ENCODE results near the gene MICU1. TPM values are rescaled to one million over a fixed set of nuclear protein-coding genes. Genes with fewer than 3 reads are reported as not detected.

The MICU1 gene
- total RNA-seq, 1 experiment from 2014 or later, result 36.0 TPM

DNA sequence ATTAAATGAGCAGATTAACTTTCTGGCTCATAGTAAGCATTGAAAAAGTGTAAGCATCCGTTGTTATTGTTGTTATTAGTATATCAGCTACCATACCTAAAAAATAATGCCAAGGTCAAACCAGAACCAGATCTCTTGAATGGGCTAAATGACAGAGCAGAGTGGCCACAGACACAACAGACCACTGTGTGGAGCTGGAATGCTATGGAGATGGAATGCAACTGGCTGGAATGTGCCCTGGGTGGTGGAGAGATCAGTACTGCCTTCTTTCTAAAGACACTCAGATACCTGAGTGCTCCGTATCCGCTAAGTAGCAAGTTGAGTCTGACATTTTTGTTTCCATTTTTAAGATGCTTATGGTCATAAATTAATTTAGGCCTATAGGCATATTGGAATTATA lies 250.7 kb downstream of the MICU1 start (continued):
- TF ChIP-seq ERG (CRISPR knock-in tag; IDR thresholded peaks at IDR 0.05), result no peak
- no peak for TF ChIP-seq E2F4 (CRISPR knock-in tag; IDR thresholded peaks at IDR 0.05; ENCODE audit: borderline replicate concordance, low read depth)
- no peak for TF ChIP-seq SP1 (CRISPR knock-in tag; conservative IDR thresholded peaks at IDR 0.05)
- no peak for TF ChIP-seq MXD4 (CRISPR knock-in tag; IDR thresholded peaks at IDR 0.05; ENCODE audit: borderline replicate concordance)

GRCh38 chr10:72370201-72370722 lies 255.6 kb downstream of the MICU1 start:
- POLR2A ChIA-PET, result no interaction called here
- Mint-ChIP-seq H3K4me1 (no peaks in the 10 kb centered on the region), H3K27ac (no peak overlapping the region), H3K9me3 (no peaks in the 10 kb centered on the region), H3K36me3 (no peaks in the 10 kb centered on the region), H3K27me3 (ENCODE audit: low read depth) (no peaks in the 10 kb centered on the region), H3K4me3 (no peak overlapping the region)
- ATAC-seq (no peak), DNase-seq (ENCODE audit: low spot score) (no peak)
- TF ChIP-seq NFYB (CRISPR knock-in tag; conservative IDR thresholded peaks at IDR 0.05; ENCODE audit: low read depth), result no peak
- no peak for TF ChIP-seq USF1 (CRISPR knock-in tag; IDR thresholded peaks at IDR 0.05)
- TF ChIP-seq NR3C1 (CRISPR knock-in tag; conservative IDR thresholded peaks at IDR 0.05; ENCODE audit: low read depth), result no peak
- no peak for TF ChIP-seq ETV6 (CRISPR knock-in tag; IDR thresholded peaks at IDR 0.05)
- no peak for TF ChIP-seq TEAD1 (CRISPR knock-in tag; IDR thresholded peaks at IDR 0.05)
- TF ChIP-seq CBFB (CRISPR knock-in tag; IDR thresholded peaks at IDR 0.05; ENCODE audit: low read depth), result no peak
- TF ChIP-seq, protein P1, sequence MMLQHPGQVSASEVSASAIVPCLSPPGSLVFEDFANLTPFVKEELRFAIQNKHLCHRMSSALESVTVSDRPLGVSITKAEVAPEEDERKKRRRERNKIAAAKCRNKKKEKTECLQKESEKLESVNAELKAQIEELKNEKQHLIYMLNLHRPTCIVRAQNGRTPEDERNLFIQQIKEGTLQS (CRISPR knock-in tag; conservative IDR thresholded peaks at IDR 0.05), result no peak
- CTCF ChIA-PET, result no interaction called here

DNA sequence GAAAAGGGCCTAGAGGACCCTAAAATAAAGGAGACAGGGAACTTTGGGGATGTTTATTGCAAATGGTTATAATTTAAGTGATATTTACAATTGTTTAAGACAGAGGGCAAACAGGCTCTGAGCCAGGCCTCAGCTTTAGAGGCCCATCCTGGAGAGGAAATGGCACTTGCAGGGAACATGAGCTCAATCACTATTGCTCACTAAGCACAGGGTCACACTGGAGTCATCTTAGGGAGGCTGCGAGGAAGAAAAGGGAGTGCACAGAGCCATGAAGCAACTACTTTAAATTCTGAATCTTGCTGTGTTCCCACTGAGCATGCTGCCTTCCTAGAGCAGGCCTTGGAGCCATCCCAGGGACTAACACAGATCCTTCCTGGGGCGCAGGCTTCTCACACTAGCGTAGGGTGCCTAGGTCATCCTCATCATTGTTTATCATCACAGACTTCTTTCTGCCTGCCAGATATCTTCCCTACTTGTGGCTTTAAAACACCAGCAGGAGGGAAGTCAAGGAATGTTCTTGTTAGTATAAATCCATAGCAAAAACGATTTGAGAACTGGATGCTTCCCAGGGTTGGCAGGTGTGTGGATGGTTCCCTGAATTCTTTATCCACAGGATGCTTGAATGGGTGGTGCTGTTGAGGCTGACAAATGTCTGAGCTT lies 258.4 kb downstream of the MICU1 start:
- Mint-ChIP-seq H3K4me1 (no peaks in the 10 kb centered on the region), H3K27me3 (ENCODE audit: low read depth) (no peaks in the 10 kb centered on the region), H3K27ac (no peak overlapping the region), H3K9me3 (no peaks in the 10 kb centered on the region), H3K4me3 (no peak overlapping the region), H3K36me3 (no peaks in the 10 kb centered on the region)
- CTCF ChIA-PET, result interaction anchor here (1.5 kb wide), 1 partner anchor 8 kb away, joined by 4 read pairs; no protein-coding TSS in a partner anchor
- TF ChIP-seq NFYB (CRISPR knock-in tag; conservative IDR thresholded peaks at IDR 0.05; ENCODE audit: low read depth), result no peak
- ATAC-seq, result no peak
- DNase-seq (ENCODE audit: low spot score), result no peak
- POLR2A ChIA-PET, result no interaction called here

DNA sequence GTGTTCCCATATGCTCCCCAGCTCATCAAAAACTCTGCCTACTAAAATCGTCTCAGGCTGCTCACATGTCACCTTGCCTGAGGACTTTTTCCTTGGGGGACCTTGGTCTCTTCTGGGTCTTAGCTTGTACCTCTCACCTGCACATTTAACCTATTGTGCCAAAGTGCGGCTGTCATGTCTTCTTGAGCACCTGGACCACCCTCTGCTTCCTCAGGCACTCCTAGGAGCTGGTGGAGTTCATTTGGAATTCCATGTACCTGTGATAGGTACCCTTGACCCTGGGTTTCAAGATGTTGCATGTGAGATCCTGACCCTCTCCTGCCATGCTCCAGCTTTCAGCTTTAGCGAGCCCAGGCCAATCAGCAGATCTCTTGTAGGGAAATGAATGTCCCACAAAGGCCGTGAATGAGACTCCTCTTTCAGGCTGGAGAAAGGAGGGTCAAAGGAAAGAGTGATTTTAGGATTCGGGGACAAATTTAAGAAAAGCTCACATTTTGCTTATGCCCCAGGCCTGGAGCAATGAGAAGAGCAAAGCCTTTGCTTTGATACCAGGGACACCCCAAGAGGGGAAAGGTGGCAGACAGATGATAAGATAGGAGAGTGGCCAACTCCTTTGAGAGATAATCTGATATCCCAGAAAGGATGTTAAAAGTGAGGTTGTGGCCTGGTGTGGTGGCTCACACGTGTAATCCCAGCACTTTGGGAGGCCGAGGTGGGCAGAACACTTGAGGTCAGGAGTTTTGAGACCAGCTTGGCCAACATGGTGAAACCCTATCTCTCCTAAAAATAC lies 260.6 kb downstream of the MICU1 start:
- peak overlapping the region; percentile 40; the same call in 1 of the 2 replicates for H3K27ac Mint-ChIP-seq
- no peak for DNase-seq (ENCODE audit: low spot score)
- no peaks in the 10 kb centered on the region for H3K9me3 Mint-ChIP-seq
- no peak for ATAC-seq
- CTCF ChIA-PET, result interaction anchor here (0.7 to 2.9 kb wide), 16 partner anchors 9 to 696 kb away, joined by 3 to 38 read pairs (median 5); partner anchors contain the start of genes DNAJB12, MCU and MICU1
- no peak overlapping the region for H3K4me3 Mint-ChIP-seq
- H3K27me3 Mint-ChIP-seq (ENCODE audit: low read depth), result no peaks in the 10 kb centered on the region; the same call in 1 of the 2 replicates
- H3K4me1 Mint-ChIP-seq, result no peaks in the 10 kb centered on the region
- POLR2A ChIA-PET, result interaction anchor here (0.5 to 1.5 kb wide), 3 partner anchors 10 to 755 kb away, joined by 3 to 4 read pairs (median 3); partner anchors contain the start of gene DNAJB12
- no peaks in the 10 kb centered on the region for H3K36me3 Mint-ChIP-seq
- TF ChIP-seq, protein P2, sequence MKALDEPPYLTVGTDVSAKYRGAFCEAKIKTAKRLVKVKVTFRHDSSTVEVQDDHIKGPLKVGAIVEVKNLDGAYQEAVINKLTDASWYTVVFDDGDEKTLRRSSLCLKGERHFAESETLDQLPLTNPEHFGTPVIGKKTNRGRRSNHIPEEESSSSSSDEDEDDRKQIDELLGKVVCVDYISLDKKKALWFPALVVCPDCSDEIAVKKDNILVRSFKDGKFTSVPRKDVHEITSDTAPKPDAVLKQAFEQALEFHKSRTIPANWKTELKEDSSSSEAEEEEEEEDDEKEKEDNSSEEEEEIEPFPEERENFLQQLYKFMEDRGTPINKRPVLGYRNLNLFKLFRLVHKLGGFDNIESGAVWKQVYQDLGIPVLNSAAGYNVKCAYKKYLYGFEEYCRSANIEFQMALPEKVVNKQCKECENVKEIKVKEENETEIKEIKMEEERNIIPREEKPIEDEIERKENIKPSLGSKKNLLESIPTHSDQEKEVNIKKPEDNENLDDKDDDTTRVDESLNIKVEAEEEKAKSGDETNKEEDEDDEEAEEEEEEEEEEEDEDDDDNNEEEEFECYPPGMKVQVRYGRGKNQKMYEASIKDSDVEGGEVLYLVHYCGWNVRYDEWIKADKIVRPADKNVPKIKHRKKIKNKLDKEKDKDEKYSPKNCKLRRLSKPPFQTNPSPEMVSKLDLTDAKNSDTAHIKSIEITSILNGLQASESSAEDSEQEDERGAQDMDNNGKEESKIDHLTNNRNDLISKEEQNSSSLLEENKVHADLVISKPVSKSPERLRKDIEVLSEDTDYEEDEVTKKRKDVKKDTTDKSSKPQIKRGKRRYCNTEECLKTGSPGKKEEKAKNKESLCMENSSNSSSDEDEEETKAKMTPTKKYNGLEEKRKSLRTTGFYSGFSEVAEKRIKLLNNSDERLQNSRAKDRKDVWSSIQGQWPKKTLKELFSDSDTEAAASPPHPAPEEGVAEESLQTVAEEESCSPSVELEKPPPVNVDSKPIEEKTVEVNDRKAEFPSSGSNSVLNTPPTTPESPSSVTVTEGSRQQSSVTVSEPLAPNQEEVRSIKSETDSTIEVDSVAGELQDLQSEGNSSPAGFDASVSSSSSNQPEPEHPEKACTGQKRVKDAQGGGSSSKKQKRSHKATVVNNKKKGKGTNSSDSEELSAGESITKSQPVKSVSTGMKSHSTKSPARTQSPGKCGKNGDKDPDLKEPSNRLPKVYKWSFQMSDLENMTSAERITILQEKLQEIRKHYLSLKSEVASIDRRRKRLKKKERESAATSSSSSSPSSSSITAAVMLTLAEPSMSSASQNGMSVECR (CRISPR knock-in tag; IDR thresholded peaks at IDR 0.05; ENCODE audit: borderline replicate concordance), result no peak
- TF ChIP-seq PRRX2 (CRISPR knock-in tag; IDR thresholded peaks at IDR 0.05), result no peak
- TF ChIP-seq, protein P3, sequence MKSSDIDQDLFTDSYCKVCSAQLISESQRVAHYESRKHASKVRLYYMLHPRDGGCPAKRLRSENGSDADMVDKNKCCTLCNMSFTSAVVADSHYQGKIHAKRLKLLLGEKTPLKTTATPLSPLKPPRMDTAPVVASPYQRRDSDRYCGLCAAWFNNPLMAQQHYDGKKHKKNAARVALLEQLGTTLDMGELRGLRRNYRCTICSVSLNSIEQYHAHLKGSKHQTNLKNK (CRISPR knock-in tag; IDR thresholded peaks at IDR 0.05), result no peak
